Hypothalamus (tissue), 51 donors: ENCODE data around the gene DNAJC18.
"Not testable (repeated sequence)": the region's sequence is repeated elsewhere in the genome, so short reads cannot be mapped to it uniquely, and the experiment has no call there.

Source experiments
- DNase-seq, 51 donors: peaks; one replicate each; lab custom pipeline; 2025; lab: John Stamatoyannopoulos, UW

Gene DNAJC18

DNA sequence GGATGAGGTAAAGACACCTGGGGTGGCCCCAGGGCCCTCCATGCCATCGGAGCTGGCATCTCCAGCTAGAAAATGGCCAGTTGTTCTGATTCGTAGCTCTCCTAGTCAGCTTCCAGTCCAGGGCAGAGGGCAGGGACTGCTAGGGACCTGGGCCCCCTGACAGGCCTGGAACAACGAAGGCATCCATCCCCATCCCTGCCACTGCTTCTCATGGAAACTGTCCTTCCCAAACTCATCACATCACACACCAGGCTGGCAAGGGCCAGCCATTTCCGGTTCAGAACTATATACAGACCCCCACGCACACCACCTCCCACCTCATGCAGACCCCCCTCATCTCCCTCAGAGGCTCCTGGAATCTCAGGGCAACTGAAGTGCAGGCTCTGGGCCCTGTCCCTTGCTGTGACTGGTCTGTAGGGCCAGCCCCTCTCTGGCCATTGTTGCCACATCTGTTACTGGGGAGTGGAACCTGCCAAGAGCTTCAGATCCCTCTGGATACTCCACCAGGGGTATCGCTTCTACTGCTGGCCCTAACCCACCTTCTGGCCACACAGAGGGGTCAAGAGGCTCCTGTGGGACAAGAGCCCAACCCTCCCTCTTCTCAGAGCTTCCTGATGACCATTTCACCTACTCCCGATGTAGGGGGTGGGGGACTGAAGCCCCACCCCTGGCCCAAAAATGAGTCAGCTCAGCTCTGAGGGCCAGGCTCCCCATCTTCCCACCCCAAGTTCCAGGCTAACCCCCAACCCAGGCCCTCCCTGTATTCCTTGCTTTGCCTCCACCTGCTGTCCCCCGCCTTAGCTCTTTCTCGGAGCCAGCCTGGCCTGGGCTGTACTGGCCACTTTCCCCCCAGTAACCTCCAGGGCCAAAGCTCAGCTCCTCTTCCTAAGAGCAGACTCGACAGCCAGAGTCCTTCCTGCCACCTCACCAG is 48.4 kb downstream of the DNAJC18 start:
- no peak for DNase-seq

GRCh38 chr5:139389701-139390638 is 49.4 kb downstream of the DNAJC18 start, which contains the start of gene MZB1:
TSS of gene MZB1 (minus strand) at chr5:139389913. CDS start at chr5:139389856, 57 bp downstream.
- DNase-seq: no peak

DNA sequence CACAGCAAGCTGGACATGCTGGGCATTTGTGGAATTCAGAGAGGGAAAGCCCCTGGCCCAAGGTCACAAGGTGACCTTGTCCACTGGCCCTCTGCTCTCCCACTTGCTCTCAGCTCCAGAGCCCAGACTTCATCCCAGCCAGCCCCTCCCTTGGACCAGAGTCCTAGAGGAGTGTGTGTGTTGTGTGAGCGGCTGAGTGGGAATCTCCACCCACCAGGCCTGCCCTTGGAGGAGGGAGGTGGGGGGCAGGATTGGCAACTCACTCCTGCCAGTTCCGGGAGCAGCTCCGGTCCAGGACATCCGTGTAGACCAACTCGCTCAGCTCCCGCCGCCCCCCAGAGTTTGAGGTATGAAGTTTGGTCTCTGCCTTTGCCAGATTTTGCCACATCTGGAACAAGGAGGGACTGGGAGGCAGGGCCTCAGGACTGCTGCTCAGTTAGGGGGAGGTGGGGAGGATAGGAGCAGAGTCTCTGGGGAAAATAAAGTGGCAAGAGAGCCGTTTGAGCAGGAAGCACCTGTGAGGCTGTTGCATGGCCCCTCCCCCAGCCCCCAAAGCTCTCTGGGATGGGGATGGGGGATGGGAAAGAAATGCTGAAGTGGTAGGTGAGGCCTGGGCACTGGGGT is 51.0 kb downstream of the DNAJC18 start:
- DNase-seq: no peak

GRCh38 chr5:139387611-139388197 is 51.6 kb downstream of the DNAJC18 start:
- no peak for DNase-seq

- not testable (repeated sequence) for DNase-seq
Observed at GRCh38 chr5:139386956-139387355, 52.4 kb downstream of the DNAJC18 start.

DNA sequence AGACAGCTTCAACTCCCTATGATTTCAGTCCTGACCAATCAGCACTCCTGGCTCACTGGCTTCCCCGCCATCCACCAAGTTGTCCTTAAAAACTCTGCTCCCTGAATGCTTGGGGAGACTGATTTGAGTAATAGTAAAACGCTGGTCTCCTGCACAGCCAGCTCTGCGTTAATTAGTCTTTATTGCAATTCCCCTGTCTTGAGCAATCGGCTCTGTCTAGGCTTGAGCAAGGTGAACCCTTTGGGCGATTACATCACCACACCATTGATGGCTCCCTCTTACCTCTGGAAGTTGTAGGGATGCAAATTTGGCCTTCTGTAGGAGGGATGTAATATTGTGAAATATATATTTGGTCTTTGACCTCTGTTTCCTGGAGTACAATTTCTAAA is 53.3 kb downstream of the DNAJC18 start:
- no peak for DNase-seq

DNA sequence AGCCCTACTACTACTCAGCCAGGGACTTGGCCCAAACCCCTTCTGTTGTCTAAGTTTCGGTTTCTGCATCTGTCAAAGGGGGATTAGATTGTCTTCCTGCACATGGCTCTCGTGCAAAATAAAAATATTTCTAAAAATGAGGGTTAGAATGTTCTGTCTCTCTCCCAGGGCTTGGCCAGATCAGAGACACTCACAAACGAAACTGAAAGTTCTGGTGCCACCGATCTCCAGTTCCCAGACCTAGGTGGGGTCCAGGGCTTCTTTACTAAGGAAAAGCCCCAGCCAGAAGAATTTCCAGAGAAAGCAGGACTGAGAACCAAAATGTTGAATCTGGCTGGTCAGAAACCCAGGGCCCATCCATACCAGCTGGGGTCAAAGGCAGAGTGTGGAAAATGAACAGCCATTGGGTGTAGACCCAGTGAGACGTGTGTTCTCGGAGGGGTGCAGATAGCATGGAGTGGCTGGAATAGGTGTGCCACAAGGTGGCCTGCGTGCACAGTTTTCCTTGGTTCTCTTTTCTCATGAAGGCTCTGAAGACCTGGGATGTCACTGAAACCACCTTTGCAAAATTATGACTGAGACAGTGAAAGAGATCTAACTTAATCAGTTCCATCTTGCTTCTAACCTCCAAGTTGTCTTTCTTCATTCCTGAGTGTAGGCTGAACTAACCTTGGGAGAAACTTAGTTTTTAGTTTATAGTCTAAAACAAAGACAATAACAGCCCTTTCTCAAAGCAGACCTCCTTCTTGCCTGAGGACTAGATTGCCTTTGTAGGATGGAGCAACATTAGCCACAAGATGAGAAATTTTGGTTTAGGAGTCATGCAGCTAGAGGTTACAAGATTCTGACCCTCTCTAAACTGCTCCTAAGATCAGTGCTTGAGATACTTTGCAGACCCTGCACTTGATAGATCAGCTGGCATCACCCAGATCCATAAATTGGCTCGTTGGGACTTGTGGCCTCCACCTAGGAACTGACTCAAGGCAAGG is 54.0 kb downstream of the DNAJC18 start:
- DNase-seq: no peak

- DNase-seq: no peak
Observed at GRCh38 chr5:139384591-139385051, 54.7 kb downstream of the DNAJC18 start.

GRCh38 chr5:139383993-139384590 is 55.2 kb downstream of the DNAJC18 start:
- DNase-seq: no peak

- DNase-seq: no peak
Observed at GRCh38 chr5:139383275-139383992, 55.9 kb downstream of the DNAJC18 start, which contains the start of gene SLC23A1. TSS of gene SLC23A1 (minus strand) at chr5:139383297. CDS start at chr5:139383253, 44 bp downstream.

DNA sequence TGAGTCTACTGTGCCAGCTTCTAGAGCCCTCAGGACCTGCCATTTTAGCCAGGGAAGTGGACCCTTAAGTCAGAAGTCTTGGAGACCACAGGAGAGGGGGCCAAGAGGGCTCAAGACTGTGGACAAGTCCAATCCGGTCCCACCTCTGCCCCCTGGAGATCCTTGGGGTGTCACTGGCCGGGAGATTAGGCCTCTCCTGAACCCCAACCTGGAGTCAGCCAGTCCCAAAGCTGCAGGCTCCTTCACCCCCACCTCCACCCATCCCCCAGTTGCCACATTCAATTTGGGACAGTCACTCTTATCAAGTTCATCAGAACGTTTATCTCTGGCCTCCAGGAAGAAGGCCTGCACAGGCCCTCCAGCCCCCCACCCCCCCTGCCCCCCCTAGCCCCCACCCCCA is 56.5 kb downstream of the DNAJC18 start:
- DNase-seq: no peak

GRCh38 chr5:139381837-139382761 is 57.2 kb downstream of the DNAJC18 start:
- no peak for DNase-seq

DNA sequence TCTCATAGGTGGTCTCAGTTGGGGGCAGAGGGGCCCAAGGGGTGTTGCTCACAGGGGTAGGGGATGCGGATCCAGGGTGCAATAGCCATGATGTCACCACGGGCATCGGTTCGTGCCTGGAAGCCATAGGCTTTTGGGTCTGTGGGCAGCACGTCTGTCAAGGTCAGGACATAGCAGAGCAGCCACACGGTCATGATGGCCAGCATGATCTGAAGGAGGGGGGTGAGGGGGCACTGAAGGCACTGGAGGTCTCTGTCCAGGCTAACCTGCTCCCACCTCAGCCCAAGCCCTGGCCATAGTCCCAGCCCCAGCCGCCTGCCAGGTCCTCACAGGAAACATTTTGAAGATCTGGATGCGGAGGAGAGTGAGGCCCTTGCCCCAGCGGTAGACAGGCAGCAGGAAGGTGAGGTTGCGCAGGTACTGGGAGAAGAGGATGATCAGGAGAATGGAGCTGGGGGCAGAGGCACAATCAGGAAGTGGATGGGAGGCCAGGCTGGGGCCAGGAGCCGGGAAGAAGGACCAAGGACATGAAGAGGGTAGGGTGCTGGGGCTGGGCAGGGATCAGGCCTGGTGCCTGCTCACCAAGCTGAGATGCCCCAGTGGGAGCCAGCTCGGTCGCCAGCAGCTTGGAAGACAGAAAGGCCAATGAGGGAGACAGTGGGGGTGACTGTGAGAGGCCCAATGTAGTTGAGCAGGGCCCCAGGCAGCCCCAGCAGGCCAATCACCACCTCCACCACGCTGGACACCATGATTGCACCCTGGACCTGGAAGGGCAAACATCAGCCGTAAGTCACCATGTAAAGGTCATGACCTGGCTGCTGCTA is 59.5 kb downstream of the DNAJC18 start:
- no peak for DNase-seq

DNA sequence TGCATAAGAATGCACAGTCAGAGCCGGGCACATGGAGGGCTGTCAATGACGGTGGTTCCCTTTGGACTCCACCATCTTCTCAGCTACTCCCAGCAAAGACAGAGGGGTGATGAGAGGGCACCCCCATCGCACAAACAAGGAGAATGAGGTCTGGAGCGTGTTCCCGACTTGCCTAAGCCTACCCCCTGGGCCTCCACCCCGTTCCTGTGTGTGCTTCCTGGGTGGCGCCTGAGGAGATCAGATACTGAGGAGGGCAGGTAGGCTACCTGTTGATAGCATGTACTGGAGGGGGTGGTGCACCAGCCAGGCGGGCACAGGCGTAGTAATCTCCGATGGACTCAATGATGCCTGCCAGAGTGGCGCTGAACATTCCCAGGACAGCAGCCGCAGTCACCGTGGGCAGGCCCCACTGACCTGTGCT is 60.4 kb downstream of the DNAJC18 start:
- no peak for DNase-seq

DNA sequence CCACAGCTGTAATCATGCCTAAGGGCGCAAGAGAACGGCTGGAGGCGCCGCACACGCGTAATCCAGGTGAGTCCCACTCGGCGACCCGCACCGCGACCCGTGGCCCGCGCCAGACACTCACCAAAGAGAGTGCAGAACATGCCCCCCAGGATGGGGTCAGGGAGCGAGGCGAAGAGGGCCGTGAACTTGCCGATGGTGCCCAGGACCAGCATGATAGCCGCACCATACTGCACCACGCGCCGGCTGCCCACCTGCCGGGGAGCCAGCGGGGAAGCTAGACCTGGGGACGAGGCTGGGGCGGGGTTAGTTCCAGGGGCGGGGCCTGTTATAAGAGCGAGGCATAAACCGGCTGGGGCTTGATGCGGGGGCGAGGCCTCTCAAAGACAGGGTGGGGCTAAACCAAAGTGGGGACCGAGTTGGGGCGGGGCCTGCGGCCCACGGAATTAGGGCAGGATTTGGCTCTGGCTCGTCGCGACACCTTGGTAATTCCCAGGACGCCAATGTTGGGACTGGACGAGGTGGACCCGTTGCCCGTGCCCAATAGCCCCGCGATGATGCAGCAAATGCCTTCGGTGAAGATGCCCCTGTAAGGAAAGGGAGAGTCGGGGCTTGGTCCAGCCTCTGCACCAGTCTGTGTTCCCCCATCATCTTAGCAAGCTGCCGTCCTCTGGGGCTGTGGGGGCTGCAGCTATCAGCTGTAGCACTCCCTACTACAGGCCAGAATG is 61.1 kb downstream of the DNAJC18 start:
- DNase-seq: no peak
